ENCODE results near the gene SLC8A3.

Gene SLC8A3

GRCh38 chr14:70027785-70028428, 160.8 kb downstream of the SLC8A3 start:
- DNase-seq (ENCODE audit: low read depth, low spot score), result peak; percentile 40

DNA sequence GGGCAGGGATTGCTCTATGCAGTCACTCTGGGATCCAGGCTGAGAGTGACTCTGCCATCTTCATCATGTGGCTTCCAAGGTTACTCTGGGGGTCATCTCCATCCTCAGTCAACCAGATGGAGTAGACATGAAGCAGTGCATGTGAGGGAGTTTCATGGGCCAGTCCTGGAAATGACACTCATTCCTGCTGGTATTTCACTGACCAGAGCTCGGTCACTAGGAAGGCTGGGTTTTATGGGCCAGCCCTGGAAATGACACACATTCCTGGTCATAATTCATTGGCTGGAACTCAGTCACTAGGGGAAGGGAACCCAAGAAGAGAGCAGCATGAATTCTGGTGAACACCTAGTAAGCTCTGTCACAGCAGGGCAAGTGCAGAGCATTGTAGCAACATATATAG, 164.9 kb downstream of the SLC8A3 start:
- no peak for DNase-seq (ENCODE audit: low read depth, low spot score)

DNA sequence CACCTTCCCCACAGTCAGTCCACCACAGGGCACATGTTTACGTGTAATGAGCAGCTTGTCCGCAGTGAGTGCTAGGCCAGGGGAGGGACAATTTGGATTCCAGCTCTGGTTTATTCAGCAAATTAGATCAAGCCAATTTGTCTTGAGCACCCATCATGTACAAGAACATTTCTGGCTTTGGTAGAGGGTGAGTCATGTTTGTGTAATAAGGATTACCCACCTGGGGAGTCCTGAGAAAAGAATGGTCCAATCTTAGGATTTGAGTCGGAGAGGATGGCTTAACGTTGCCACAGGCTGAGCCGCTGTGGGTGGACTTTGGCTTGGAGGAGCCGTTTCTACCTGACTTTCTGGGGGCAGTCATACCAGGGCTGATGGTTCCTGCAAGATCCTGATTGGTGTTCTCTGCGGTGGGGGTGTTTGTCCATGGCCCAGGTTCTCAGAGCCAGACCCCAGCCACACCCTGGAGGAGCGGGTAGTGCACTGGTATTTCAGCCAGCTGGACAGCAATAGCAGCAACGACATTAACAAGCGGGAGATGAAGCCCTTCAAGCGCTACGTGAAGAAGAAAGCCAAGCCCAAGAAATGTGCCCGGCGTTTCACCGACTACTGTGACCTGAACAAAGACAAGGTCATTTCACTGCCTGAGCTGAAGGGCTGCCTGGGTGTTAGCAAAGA, 165.8 kb downstream of the SLC8A3 start:
- DNase-seq (ENCODE audit: low read depth, low spot score), result no peak

DNA sequence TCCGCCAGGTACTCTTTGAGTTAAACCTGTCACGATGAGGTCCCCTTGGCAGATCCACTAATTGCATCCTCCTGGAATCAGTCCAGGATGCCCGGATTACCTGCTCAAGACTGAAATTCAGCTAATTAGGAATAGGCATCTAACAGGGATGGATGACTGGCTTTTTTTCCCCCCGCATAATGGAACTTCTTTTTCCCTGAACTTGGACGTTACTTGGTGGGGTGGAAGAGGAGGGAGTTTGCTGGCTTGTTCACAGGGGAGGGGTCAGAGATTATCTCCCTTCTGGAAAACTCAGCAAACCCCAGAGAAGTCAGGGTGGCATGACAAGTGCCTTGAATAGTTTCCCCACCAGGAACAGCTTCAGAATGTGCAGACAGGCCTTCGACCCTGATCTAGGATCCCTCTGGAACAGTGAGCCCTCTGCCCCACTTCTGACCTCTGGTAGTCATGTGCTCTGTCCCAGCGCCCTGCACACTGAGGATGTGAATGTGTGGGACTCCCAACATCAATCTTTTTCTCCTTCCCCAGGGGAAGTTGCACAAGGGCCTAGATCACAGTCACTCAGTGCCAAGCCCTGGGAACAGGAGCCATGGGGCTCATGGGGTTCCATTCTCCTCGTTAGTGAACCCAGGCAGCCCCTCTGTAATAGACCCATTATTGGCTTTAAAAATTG, 167.1 kb downstream of the SLC8A3 start:
- DNase-seq (ENCODE audit: low read depth, low spot score), result no peak

DNA sequence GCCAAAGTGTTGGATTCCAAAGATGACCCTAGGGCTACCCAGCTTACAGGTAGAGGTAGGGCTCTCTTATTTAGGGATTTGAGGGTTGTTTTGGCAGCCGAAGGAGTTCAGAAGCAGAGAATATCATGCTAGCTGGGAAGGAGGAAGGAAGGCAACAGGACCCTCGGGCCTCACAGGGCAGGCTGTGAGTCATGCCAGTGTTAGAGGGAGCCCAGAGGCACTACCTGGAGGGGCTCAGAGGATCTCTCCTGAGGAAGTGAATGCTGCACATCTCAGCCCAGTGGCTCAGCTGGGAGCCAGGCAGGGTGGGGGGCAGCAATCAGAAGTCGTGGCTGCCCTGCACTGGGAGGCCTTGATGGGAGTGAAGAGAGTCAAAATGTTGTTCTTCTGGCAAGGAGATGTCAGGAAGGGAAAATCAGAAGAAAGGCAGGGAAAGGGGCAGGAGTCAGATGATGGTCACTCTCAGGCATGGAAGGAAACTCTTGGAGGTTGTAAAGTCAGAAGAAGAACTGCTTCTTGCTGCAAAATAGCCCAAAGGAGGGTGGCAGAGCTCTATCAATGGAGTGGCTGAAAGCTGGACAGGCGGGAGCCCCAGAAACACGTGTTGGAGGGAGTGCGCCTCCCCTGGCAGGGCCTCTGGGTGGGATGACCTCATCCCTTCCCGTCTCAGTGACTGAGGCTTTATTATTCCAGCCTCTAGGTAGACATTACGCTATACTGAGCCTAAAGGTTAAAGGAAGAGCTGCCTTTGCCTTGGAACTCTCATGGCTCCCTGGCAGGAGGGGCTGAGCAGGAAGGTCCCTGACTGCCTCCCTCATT, 168.2 kb downstream of the SLC8A3 start:
- no peak for DNase-seq (ENCODE audit: low read depth, low spot score)

- no peak for DNase-seq (ENCODE audit: low read depth, low spot score)
Measured at GRCh38 chr14:70019695-70020094, 169.1 kb downstream of the SLC8A3 start.

GRCh38 chr14:70018713-70019211, 170.0 kb downstream of the SLC8A3 start:
- DNase-seq (ENCODE audit: low read depth, low spot score), result peak; percentile 77

DNA sequence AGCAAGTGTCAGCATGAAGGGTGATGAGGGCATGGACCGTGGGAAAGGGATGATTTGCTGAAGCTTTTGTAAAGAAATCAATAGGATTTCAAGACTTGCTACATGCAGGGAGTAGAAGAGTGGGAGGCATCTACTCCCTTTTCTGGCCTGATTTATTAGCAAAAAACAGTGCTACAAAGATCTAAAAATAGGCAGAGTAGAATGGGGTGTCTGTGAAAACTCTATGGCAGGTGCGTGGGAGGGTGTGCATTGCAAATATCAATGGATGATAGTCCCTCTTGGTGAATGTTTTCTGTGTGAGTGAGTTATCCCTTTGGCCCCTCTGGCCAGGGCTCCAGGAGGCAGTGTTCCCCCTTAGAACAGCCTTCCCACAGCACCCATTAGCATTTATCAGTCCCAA, 170.5 kb downstream of the SLC8A3 start:
- no peak for DNase-seq (ENCODE audit: low read depth, low spot score)

DNA sequence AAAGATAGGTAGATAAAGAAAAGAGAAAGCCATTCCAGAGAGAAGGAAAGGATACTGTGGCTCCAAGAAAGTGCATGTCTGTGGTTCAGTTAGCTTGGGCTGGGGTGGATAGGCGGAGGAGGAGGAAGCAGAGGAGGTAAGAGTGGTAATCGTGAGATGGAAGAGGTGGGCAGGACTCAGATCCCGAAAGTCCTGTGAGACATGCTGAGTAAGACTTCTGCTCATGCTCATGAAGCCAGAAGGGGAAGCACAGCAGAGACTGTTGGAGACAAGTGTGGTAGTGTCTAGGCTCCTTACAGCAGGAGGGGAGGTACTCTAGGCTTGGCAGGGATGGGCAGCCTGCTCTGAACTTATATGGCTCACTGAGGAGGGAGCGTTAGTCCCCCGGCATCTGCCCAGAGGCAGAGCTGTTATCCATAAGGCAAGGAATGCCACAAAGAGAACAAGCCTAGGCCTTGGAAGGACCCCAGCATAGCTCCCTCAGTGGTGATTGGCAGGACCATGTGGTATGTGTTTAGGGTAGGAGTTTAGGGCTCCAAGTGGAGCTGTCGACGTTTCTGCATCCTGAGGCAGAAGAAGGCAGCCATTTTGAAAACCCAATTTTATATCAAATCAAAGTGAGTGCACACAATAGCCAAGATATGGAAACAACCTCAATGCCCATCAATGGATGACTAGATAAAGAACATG, 174.2 kb downstream of the SLC8A3 start:
- no peak for DNase-seq (ENCODE audit: low read depth, low spot score)

DNA sequence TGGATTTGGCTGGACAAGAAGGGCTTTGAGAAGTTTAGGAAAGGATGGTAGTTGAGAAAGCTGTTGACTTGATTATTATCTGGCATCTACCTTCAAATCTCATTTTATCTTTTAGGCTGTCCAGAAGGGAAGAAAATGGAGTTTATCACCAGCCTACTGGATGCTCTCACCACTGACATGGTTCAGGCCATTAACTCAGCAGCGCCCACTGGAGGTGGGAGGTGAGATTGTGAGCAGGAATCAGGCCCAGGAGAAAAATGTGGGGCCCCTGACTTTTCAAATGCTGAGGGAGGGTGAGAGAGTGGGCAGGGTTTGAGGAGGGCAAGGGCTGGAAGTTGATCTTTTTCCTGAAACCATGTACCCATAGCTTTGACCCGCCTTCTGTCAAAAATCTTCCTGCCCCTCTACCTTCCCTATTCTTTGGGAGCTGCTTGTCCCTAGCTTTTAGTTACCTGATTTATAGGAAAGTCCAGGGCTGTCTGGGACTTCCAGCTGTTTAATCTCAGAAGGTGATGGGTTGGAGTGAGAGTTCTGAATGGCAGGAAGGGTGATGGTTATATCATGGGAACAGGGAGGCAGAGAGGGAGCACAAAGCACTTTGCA, 175.4 kb downstream of the SLC8A3 start:
- no peak for DNase-seq (ENCODE audit: low read depth, low spot score)

GRCh38 chr14:70011708-70012107, 177.0 kb downstream of the SLC8A3 start:
- no peak for DNase-seq (ENCODE audit: low read depth, low spot score)

DNA sequence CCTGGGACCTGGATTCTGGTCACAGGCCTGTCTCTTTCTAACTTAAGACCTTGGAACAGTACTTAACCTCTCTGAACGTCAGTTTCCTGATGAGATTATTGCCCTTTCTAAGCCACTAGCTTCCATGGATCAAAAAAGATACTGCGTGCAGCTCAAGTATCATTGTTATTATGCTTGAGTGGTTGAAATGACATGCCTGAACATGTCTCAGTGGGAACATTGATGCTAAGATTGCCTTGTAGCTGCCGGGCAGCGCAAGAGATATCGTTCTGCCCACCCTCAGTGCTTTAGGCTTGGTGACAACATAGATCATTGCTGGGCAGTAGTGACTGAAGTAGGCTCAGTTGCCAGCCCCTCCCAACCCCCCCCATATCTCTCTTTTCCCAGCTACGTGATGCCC, 177.7 kb downstream of the SLC8A3 start:
- no peak for DNase-seq (ENCODE audit: low read depth, low spot score)

DNA sequence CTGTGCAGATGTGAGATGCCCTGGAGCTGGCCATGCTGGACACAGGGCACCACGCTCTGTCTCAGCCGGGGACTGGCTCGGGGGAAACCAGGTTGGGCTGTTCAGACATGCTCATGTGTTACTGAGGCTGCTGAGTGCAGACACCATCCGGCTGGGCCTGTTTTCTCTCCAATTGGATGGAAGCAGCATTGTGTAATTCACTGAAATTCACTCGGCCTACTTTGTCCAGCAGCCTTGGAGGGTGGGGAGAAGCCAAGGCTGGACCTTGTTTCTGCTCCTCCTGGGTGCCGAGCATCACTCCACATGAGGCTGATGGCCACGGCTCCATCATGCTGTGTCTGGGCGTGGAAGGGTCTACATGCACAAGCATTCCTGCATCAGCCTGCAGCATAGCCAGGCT, 178.8 kb downstream of the SLC8A3 start:
- DNase-seq (ENCODE audit: low read depth, low spot score), result no peak

GRCh38 chr14:70008284-70009262, 180.2 kb downstream of the SLC8A3 start:
- DNase-seq (ENCODE audit: low read depth, low spot score), result no peak

DNA sequence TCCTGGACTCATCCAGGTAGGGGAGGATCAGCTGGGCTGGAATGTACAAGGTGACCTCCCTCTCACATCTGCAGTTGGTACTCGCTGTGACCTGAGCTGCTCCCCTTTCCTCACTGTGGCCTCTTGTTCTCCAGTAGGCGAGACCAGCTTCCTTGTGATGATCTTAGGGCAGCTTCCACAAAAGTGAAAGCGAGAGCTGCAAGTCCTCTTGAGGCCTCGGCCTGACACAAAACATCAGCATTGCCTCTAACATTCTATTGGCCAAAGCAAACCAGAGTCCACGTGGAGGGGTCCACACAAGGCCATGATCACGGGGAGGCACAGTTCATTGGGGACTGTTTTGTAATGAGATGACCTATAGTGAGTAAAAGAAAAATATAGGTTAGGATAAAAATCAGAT, 182.1 kb downstream of the SLC8A3 start:
- no peak for DNase-seq (ENCODE audit: low read depth, low spot score)

DNA sequence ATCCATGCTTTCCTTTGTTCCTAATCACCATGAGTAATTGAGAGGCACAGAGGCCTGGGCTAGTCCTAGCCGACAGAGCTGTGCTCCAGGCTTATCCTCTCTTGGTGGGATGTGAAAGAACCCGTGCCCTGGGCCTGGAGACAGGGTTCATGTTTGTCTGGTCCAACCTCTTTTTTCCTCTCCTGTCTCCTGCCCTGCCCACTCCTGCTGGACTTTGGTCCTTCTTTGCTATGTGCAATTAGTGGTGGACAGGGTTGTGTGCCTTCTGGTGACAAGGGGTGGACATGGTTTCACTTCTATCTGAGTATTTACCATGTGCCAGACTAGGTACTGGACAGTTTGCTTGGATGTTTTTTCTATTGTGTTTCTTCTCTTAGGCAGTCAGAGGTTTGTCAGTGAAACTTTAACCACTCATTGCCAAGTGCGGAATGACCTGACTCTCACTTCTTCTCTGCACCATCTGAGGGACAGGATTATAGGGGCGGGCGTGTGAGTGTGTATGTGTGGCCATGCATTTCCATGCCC, 183.4 kb downstream of the SLC8A3 start:
- DNase-seq (ENCODE audit: low read depth, low spot score), result no peak

- DNase-seq (ENCODE audit: low read depth, low spot score), result no peak
Measured at GRCh38 chr14:70004791-70005190, 184.0 kb downstream of the SLC8A3 start.

GRCh38 chr14:70002589-70003346, 186.0 kb downstream of the SLC8A3 start:
- no peak for DNase-seq (ENCODE audit: low read depth, low spot score)

- no peak for DNase-seq (ENCODE audit: low read depth, low spot score)
Measured at GRCh38 chr14:70000601-70001000, 188.2 kb downstream of the SLC8A3 start.

All from smooth muscle cell of the brain vasculature (primary cell).